Right atrium auricular region (tissue), 2 donors: ENCODE results near the gene DPYSL3. TPM values are rescaled to one million over a fixed set of nuclear protein-coding genes. Genes with fewer than 3 reads are reported as not detected.
"Not testable (repeated sequence)": the region's sequence is repeated elsewhere in the genome, so short reads cannot be mapped to it uniquely, and the experiment has no call there.

Experiments
- DNase-seq: peaks from one replicate; pipeline ENCODE4 v3.0.0-alpha.2; 2019; ENCODE audit warnings: low spot score
- H3K27ac ChIP-seq, 2 donors: fragments of 200-600 bp; sonication (generic); 1 replicate in 1 of 2; 2 replicates in 1 of 2; pipeline ENCODE4 v1.5.1; 2016 to 2019
- H3K27me3 ChIP-seq, 2 donors: fragments of 200-600 bp; sonication (generic); one replicate each; pipeline versions ENCODE4 v1.5.1 to v1.6.0; 2017 to 2019
- H3K36me3 ChIP-seq: fragments of 200-600 bp; sonication (generic); one replicate; pipeline ENCODE4 v1.5.1; 2016
- H3K4me1 ChIP-seq, 2 donors: fragments of 200-600 bp; sonication (generic); one replicate each; pipeline versions ENCODE4 v1.5.1 to v1.6.0; 2017 to 2019
- H3K4me3 ChIP-seq, 2 donors: fragments of 200-600 bp; sonication (generic); 1 replicate in 1 of 2; 2 replicates in 1 of 2; pipeline ENCODE4 v1.5.1; 2017 to 2019; ENCODE audit warnings: mild to moderate bottlenecking in 1 of 2, moderate library complexity in 1 of 2
- H3K9me3 ChIP-seq, 2 donors: fragments of 200-600 bp; sonication (generic); one replicate each; pipeline ENCODE4 v1.5.1; 2019
- total RNA-seq, 2 donors: library from RNA; depleted of rRNA; stranded (reverse); fragments of >200 nt; gene quantifications; one replicate each; pipeline ENCODE4 v1.1.0, GENCODE V29; 2016
- TF ChIP-seq, protein P1 (sequence below), 2 donors: fragments of 200-600 bp; sonication (generic); IDR thresholded peaks; one replicate each; pipeline ENCODE4 v1.5.1; 2019; ENCODE audit warnings: antibody characterized with exemption in 2 of 2

Gene DPYSL3
- 10 to 100 TPM; 45.3 to 56.2 TPM for total RNA-seq

DNA sequence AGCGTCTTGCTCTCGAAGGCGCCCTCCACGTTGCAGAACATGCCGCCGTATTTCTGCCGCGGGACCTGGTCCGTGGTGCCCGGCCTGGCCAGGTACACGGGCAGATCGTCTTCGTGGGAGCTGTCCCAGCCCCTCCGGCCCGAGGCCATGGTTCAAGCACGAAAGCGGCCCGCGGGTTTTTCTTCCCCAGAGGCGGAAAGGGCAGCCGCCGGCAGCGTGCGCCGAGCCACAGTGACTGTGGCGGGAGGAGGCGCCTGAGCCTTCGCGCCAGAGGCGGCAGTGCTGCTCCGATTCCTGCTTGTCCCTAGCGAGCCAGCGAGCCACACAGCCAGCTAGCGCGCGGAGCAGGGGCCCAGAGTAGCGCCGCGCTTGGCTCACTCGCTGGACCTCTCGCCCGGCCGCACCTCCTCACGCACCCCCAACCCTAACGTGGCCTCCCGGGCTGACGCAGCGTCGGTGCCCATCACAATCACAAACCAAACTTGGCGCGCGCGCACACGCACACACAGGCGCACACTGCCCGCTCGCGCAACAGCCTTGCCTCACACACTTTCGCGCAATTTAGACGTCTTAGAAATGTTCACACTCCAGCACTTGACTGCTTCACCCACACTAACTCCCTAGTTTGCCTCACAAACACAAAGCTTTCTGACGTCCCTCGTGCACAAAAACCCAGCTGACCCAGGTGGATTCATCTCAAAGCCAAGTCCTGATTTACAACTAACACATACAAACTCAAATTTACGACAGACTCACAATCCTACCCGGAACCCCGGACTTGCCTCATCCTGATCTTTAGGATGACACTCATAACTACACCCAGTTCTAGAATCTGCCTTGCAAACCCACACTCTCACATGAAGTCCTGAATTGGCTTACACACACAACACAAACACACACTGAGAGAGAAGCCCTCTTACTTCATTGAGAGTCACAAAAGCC, at the start of gene DPYSL3:
TSS of gene DPYSL3 (minus strand) at position 359 of the 942 bp plus-strand sequence. CDS start at position 149, 210 bp downstream.
- peak within 1 kb of the TSS; percentile 81 for H3K27ac ChIP-seq
- TF ChIP-seq, protein P1, sequence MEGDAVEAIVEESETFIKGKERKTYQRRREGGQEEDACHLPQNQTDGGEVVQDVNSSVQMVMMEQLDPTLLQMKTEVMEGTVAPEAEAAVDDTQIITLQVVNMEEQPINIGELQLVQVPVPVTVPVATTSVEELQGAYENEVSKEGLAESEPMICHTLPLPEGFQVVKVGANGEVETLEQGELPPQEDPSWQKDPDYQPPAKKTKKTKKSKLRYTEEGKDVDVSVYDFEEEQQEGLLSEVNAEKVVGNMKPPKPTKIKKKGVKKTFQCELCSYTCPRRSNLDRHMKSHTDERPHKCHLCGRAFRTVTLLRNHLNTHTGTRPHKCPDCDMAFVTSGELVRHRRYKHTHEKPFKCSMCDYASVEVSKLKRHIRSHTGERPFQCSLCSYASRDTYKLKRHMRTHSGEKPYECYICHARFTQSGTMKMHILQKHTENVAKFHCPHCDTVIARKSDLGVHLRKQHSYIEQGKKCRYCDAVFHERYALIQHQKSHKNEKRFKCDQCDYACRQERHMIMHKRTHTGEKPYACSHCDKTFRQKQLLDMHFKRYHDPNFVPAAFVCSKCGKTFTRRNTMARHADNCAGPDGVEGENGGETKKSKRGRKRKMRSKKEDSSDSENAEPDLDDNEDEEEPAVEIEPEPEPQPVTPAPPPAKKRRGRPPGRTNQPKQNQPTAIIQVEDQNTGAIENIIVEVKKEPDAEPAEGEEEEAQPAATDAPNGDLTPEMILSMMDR (IDR thresholded peaks at IDR 0.05), result peak; percentile 15 to 66

DNA sequence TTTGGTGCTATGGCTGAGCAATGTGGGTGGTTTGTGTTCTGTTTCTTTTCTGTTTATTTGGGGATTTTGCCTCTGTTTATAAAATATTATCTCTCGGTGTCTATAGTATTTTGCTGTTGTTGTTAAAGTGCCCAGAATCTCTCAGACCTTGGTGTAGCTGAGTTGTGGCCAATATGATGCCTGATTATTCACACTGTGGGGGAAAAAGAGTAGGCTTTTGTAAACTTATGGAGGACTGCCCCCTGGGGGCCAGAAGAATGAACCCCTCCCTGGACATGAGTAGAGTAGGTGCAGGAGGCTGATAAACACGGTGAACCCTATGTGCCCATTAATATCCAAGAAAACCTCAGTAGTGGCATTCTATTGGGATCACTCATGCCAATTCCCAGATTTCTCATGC, 49.0 kb upstream of the DPYSL3 start:
- Histone ChIP-seq H3K4me3 (no peak overlapping the region), H3K27me3 (no peaks in the 10 kb centered on the region), H3K9me3 (no peaks in the 10 kb centered on the region), H3K27ac (peak overlapping the region in 1 of 2 donors; percentile 15), H3K36me3 (no peaks in the 10 kb centered on the region), H3K4me1 (peaks cover 0 to 34% of the 10 kb centered on the region in 2 donors)
- no peak for DNase-seq
- TF ChIP-seq, protein P1 (IDR thresholded peaks at IDR 0.05), result peak; percentile 53 to 76

More for the DNA sequence above, at the start of gene DPYSL3:
- Histone ChIP-seq H3K27me3 (no peaks in the 10 kb centered on the region), H3K4me1 (peaks cover 0 to 31% of the 10 kb centered on the region in 2 donors), H3K4me3 (peak within 1 kb of the TSS; percentile 50 to 74), H3K9me3 (no peaks in the 10 kb centered on the region), H3K36me3 (no peaks in the 10 kb centered on the region)
- DNase-seq, result peak; percentile 81

DNA sequence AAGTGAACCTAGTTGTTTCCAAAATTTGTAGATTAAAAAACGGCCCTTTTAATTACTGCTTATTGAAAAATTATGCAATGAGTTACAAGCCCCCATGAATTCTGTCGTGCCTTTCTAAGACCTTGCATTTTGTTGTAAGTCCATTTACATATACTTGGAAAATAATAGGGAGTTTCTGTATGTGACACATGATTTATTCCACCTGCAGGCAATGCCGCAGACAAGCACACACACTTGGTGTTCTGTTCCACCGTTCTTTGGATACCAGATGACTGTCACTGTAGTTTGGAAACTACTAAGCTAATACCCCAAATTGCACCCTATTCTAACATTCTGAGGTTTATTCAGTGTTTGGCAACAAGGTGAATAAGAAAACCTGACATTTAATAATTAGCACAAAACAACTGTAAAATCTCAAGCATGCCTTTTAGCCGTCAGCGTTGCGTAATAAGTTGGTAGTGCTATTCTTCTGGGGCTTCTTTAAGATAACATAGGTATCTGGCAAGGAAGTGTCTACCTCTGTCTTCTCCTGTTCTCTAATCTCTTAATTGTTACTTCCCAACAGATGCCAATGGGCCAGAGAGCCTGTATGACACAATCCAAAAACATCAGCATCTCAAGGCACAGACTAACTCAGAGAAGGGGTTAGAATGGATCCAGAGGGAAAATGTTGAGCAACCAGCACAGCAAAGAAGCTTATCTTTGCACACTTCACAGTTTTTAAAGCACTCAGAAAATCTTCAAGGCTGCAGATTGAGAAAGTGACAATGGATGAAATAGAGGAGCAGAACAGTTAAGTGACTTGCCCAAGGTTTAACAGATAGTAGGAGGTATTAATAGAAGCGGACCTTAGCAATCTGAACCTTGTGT, 48.2 kb upstream of the DPYSL3 start:
- H3K27ac ChIP-seq, result peak overlapping the region in 1 of 2 donors; percentile 15
- H3K36me3 ChIP-seq, result no peaks in the 10 kb centered on the region
- H3K9me3 ChIP-seq, result no peaks in the 10 kb centered on the region
- DNase-seq, result no peak
- H3K4me3 ChIP-seq, result no peak overlapping the region
- TF ChIP-seq, protein P1 (IDR thresholded peaks at IDR 0.05), result no peak
- peaks cover 0 to 41% of the 10 kb centered on the region in 2 donors for H3K4me1 ChIP-seq
- no peaks in the 10 kb centered on the region for H3K27me3 ChIP-seq

DNA sequence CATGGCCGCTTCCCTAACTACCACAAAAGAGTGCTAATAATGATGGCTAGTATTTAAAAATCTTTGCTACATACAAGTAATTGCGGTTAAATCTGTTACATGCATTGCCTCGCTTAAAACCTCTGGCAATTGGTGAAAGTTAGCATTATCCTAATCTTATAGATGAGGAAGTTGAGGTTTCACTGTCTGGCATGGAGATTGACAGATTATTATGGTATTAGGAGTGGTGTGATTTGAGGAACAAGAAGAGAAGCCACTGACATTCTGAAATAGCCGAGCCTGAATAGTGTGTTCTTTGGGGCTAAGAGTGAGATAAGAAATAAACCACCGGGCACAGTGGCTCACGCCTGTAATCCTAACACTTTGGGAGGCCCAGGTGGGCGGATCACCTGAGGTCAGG, 45.3 kb upstream of the DPYSL3 start:
- H3K27ac ChIP-seq, result peak overlapping the region; percentile 60 to 78
- H3K4me1 ChIP-seq, result peaks cover 0 to 61% of the 10 kb centered on the region in 2 donors
- no peaks in the 10 kb centered on the region for H3K36me3 ChIP-seq
- H3K9me3 ChIP-seq, result peaks cover 0 to under 1% of the 10 kb centered on the region in 2 donors
- TF ChIP-seq, protein P1 (IDR thresholded peaks at IDR 0.05), result no peak
- no peak overlapping the region for H3K4me3 ChIP-seq
- DNase-seq, result no peak
- no peaks in the 10 kb centered on the region for H3K27me3 ChIP-seq

DNA sequence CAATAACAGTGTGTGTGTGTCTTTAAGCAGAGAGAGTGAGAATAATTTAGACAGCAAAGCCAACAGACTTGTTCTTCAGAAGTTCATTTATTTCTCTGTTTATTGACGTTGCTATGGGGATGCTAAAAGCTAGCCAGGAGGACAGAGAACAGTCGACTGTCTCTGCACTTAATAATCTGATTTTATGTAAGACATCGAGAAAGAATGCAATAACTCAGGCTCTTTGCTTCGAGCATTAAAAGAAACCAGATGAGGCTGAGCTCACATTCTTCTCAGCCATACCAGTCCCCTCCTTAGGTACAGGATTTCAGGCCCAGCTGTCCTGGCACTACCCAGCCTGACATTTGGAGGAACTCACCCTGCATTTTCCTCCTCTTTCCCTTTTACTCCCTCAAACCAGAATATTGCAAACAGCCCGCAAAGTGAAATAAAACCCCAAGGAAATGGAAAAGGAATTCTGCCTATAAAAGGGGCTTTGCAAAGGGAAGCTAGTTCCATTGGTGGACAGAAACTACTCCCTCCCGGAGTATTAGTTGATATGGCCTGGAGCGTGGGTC, 44.5 kb upstream of the DPYSL3 start:
- TF ChIP-seq, protein P1 (IDR thresholded peaks at IDR 0.05), result no peak
- peaks cover 0 to 61% of the 10 kb centered on the region in 2 donors for H3K4me1 ChIP-seq
- DNase-seq, result no peak

DNA sequence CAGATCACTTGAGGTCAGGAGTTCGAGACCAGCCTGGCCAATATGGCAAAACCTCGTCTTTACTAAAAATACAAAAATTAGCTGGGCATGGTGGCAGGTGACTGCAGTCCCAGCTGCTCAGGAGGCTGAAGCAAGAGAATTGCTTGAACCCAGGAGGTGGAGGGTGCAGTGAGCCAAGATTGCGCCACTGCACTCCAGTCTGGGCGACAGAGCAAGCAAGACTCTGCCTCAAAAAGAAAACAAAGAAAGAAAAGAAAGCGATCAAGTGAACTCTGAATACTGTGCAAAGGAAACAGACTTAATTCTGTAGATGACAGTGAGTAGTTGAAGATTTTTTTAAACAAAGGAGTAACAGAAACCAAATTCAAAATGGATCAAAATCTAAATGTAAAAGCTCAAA, 43.9 kb upstream of the DPYSL3 start:
- not testable (repeated sequence) for H3K36me3 ChIP-seq, H3K9me3 ChIP-seq, H3K27me3 ChIP-seq, DNase-seq
- H3K27ac ChIP-seq, result peak overlapping the region; percentile 60 to 78
- peak overlapping the region in 1 of 2 donors; percentile 14 for H3K4me3 ChIP-seq
- H3K4me1 ChIP-seq, result peaks cover 0 to 58% of the 10 kb centered on the region in 2 donors

More for the DNA sequence above, 44.5 kb upstream of the DPYSL3 start:
- H3K4me3 ChIP-seq, result peak overlapping the region; percentile 0 to 14
- peak overlapping the region; percentile 60 to 78 for H3K27ac ChIP-seq
- peaks cover 0 to 4% of the 10 kb centered on the region in 2 donors for H3K9me3 ChIP-seq
- no peaks in the 10 kb centered on the region for H3K27me3 ChIP-seq
- H3K36me3 ChIP-seq, result no peaks in the 10 kb centered on the region
